GM19043 (cell line): ENCODE results near the gene ELFN1.

Source experiments
- ATAC-seq: cut with Tn5 transposase; IDR thresholded peaks from one replicate; pipeline ENCODE4 v1.9.1; 2021; ENCODE audit warnings: low read depth; ENCODE audit not compliant: unreplicated experiment

ELFN1 gene

DNA sequence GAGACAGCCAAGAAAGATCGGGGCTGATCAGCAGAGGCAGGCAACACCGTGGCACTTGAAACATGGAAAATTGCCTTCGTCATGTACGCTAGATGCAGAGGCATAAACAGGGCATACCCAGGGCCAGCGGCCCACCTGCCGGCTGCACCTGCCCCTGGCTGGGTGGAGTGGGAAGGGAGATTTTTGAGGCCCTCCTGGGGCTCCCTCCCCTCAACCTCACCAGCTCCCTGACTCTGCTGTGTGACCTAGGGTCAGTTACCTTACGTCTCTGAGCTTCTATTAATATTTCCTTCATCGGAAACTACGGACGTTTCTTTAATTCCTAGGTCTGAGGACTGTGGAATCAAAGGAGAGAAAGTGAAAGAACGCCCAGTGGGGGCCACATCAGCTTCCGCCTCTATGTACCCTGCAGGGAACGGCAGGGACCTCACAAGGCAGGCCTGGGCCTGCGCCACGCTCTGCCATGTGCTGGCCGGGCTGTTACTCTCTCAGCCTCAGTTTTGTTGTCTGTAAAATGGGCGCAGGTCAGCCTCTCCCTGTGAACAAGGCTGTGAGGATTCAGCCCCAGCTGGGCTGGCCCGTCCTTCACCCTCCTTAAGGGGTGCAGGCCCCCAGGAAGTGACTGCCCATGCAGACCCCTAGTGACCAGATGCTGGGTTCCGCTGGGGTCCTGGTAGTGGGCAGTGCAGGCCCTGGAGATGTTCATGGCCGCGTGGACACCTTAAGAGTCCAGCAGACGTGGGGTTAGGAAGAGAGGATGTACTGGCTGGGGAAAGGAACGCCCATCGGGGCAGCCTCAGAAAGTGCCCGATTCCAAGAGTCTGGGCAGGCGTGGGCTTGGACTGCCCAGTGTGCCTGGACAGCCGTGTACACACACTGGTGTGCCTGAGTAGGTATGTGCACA, 22.7 kb downstream of the ELFN1 start:
- ATAC-seq, result no peak

DNA sequence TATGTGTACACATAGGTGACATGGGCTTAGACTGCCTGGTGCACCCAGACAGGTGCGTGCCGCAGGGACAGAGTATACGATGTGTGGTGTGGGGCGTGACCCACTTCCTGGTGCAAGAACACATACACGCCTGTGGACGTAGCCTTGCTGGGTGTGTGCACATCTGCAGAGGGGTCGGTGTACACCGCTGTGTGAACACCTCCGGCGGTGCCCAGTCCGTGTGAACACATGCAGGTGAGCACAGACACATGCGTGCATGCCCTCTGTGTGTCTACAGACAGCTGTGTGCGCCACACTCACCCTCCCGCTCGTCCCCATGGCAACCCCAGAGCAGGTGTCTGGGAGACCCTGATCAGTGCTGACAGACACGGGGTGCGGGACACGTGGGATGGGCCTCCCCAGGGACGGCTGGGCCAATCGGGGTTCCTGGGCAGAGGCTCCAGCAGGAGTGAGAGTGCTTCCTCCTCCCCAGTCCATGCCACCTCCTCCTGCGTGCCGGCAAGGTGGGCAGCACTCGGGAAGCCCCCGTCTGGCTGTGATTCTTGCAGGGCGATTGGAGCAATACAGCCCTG, 23.4 kb downstream of the ELFN1 start:
- ATAC-seq, result no peak

DNA sequence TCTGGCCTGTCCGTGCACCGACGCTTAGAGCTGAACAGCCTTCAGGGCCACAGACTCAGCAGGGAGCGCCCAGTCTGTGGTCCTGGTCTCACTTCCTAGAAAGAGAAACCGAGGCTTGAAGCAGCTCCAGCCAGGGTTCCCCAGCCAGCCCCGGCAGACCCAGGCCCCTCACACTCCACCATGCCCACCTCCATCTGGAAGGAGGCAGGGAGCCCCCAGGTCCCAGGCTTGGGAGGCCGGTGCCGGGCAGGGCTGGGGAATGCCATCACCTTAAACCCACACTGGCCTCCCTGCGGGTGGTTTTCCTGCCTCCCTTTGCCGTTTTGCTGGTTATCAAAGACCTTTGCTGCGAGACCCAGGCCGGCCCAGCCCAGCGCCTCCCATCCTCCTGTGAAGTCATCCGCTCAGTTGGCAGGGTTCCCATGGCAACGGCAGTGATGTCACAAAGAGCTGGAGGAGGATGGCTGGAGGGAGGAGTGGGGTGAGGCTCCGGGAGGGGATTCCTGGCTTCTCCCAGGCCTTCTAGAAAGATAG, 24.0 kb downstream of the ELFN1 start:
- no peak for ATAC-seq

DNA sequence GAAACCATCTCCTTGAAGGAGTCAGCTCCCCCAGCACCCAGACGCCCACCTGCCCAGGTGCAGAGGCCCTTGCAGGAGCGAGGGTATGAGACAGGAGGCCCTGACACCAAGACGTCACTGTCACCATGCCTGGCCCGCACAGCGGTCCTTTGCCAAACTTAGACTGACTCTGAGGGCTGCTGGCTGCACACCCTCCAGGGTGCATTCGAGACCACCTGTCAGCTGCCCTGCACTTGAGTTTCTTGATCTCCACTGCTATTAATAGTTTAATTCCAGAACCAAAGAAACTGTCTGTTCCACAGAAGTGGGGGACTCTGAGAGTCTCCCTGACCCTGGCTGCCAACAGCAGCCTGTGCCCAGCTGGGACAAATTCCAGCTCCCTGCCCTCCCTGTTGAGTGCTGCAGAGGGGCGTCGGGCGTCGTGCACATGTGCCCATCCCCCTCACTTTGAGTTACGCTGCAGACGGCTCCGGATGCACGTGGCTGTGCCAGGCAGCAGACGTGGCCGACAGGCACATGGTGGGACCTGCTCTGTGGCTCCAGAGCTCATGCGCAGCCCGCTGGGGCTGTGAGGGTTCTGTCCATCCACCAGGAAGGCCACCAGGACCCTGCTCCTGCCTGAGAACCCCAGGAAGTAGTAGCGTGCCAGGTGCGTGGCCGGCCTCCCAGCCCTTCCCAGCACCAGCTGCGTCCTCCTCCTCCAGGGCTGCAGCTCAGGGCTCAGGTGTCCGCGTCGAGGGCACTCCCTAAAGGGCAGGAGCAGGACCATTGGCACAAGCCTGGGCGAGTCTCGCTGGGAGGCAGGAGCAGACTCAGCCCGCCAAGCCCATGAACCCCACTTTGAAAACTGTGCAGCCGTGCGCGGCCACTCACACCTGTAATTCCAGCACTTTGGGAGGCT, 24.8 kb downstream of the ELFN1 start:
- ATAC-seq, result no peak

DNA sequence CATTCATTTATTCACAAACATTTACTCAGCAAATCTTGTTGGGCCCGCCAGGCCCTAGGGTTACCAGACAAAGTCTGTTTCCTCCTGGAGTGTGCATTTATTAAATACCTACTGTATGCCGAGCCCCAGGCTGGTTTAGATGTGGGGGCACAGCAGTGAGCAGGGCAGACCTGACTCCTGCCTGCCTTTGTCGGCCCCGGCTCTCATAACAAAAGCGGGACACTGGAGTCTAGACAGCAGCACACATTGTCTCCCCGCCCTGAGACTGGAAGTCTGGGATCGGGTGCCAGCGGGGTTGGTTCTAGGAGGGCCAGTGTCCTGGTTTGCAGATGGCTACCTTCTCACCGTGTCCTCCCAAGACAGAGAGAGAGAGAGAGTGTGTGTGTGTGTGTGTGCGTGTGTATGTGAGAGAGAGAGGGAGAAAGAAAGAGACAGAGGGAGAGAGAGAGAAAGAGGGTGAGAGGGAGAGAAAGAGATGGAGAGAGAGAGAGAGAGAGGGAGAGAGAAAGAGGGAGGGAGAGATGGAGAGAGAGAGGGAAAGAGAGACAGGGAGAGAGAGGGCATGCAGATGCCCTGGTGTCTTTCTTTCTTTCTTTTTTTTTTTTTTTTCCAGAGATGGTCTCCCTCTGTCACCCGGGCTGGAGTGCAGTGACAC, 25.9 kb downstream of the ELFN1 start:
- no peak for ATAC-seq

DNA sequence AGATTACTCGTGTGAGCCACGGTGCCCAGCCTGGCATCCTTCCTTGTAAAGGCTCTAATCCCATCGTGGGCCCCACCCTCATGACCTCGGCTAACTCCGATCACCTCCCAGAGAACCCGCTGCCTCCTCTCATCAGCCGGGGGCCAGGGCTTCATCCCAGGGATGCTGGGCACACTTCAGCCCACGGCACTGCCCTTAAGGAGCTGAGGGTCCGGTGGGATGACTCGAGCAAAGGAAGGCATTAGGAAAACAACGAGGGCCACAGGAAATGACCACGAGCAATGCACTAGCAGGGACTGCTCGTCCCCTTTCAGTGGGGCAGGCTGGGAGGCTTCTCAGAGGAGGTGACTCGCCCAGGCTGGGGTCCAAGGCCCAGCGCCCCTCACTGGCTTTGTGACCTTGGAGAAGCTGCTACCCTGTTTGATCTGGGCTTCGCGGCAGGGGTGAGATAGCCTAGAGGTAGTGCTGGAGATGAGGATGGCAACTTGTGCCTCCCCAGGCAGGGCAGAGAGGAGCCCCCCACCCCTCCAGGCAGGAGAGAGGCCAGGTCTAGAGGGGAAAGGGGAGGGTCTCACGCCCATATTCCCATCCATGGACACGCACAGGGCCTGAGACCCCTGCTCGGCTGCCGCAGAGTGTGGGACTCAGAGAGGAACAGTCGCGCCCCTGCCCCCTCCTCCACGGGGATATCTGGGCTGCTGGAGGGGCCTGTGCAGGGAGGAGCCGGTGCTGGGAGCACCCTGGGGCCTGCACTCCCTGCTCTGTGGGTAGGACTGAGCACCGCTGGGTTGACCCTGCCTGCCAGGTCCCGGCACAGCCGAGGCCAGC, 26.8 kb downstream of the ELFN1 start:
- no peak for ATAC-seq

DNA sequence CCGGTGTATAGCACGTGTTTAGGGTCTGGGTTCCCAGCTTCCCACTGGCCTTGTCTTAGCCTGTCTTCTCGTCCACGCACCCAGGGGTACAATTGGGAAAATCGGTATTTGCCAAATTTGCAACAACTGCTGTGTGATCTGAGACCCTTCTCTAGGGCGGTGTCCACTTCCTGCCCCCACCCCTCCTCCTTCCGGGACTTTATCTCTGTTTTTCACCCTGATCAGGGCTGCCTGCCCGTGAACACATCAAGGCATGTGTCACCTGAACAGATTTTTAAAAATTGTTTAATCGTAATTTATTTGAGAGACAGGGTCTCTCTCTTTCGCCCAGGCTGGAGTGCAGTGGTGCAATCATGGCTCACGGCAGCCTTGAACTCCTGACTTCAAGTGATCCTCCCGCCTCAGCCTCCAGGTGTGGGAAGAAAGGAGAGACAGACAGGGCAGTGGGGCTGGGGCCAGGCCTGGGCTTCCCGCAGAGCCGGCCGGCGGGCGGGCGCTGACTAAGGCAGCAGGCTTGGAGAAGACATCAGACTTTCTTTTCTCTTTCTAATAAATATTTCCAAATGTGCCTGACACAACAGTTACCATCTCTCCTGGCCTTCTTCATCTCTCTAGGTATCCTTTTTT, 27.5 kb downstream of the ELFN1 start:
- ATAC-seq, result no peak

DNA sequence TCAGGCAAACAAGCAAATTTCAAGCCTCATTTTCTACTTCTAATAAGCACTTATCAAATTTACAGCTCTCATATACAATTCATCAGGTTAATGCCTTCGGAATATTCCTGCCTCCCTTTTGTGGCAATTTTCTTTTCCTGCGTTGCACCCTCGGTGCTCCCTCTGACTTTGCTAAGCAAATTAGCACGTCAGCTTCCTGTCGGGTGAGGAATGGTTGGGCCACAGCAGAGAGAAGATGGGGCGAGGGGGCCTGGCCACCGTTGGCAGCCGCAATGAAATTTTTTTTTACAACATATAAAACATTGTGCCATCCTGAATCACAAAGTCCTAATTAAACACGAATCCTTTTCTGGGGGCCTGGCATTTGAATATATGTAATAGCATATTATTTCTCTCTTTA, 28.1 kb downstream of the ELFN1 start:
- ATAC-seq, result no peak

DNA sequence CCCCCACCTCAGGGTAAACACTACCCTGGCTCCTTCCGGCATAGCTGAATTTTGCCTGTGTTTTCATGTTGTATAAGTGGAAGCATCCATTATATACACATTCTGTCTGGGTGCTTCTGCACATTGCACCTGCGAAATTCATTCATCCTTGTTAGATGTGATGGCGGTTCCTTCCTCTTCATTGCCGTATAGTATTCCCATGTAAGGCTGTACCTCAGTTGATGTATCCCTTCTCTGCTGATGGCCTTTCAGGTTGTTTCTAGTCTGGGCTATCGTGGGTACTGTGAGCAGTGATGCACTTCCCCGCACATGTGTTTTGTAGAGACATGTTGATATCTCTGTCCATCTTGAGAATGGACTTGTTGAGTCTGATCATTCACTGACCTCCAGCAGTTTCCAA, 28.9 kb downstream of the ELFN1 start:
- no peak for ATAC-seq

DNA sequence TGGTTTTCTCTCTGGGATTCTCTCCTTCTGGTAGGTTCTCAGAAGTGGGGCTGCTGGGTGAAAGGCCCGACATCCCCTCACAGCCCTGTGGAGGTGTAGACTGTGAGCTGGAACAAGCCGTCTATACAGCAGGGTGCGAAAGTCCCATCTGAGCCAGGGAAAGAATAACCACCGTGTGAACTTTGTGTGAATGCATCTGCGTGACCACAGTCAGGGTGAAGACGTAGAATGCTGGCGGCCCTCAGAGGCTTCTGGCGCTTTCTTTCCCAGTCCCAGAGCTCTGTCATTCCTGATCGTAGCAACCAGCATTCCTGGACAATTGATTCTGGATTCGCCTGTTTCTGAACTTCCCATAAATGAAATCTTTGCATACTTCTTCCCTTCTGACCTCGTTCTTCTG, 30.0 kb downstream of the ELFN1 start:
- no peak for ATAC-seq

DNA sequence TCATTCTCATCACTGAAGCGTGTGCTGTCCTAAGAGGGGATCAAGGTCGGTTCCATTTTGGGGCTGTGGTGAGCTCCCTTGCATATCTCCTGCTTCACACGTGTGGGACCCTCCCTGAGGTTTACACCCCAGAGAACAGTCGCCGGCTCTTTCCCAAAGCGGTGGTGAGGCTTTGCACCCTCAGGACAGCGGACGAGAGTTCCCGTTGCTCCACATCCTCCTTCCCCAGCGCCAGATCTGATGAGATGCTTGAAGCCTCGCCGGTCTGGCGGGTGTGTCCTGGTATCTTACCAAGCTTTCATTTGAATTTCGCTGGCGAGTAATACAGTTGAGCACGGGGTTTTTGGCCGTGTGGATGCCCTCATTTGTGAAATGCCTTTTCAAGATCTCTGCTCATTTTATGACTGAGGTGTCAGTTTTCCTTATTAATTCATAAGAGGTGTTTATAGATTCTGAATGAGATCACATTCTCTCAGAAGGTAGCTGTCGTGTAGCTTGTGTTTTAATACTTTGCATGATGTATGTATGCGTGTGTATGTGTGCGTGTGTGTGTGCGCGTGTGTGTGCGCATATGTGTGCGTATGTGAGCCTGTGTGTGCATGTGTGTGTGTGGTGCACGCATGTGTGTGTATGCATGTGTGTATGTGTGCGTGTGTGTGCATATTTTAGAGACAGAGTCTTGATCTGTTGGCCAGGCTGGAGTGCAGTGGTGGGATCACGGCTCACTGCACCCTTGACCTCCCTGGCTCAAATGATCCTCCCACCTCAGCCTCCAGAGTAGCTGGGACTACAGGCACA, 30.7 kb downstream of the ELFN1 start:
- ATAC-seq, result no peak

DNA sequence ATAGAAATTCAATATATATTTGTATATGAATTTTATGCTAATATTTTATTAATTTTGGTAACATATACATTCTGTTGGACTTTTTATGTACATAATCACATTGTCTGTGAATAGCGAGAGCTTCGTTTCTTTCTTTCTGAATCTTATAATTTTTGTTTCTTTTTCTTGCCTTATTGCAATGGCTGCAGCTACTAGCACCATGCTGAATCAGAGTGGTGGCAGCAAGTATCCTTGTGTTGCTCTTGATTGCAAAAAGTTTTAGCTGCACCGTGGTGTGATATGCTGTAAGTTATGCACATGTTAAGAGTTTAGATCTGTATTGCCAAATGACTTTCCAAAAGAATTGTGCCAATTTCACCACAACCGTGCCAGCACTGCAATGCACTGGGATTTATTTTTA, 32.6 kb downstream of the ELFN1 start:
- ATAC-seq, result no peak

DNA sequence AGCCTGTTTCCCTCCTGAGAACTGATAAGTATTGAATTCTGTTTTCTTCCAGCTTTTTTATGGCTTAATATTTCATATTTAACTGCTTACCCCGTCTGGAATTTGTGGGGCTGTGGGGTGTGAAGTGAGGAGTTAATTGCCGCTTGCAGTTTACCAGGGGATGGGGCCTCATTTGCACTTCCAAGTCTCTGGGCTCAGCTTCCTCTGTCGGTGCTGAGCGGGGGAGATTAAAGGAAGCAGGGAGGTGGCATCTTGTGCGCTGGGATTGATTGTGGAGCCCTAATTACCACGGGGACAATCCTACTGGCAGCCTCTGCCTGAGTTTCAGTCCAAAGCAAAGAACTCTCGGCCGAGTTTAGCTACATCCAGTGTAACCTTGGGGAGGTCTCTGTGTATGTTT, 33.4 kb downstream of the ELFN1 start:
- no peak for ATAC-seq

DNA sequence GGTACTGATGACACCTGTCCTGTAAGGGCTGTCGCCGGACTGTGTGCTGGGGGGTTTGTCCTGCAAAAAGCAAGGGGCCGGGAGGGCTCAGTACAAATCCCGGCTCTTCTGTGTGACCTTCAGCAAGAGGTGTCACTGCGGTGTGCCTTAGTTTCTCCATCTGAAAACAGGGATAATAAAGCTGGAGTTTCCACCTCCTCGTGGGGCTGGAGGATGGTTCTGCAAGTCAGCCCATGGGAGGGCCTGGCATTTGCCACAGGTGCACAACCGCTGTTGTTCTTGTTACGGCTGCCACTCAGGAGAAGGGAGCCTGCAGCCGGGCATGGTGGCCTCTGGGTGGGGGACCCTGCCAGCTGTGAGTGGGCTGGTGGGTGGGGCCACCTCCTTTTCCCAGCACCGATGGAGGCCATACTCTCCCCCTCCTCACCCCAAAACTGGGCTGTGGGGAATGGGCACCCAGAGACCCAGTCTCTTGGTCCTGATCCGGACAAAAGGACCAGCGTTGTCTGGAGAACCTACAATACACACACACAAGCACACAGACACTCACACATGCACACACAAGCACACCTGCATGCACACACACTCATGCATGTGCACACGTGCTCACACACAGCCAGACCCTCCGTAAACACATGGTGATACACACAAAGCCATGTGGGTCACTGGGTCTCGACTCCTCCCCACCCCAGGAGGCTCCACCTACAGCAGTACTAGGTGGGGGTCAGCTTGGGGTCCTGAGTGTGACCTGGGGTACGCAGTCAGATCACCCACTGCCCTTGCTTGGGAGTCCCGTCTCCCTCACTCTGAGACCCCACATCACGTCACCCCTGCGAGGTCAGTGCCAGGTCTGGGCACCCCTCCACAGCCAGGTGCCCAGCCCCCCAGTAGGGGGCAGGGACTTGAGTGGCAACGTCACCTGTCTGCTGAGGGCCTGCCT, 34.1 kb downstream of the ELFN1 start:
- ATAC-seq, result no peak

DNA sequence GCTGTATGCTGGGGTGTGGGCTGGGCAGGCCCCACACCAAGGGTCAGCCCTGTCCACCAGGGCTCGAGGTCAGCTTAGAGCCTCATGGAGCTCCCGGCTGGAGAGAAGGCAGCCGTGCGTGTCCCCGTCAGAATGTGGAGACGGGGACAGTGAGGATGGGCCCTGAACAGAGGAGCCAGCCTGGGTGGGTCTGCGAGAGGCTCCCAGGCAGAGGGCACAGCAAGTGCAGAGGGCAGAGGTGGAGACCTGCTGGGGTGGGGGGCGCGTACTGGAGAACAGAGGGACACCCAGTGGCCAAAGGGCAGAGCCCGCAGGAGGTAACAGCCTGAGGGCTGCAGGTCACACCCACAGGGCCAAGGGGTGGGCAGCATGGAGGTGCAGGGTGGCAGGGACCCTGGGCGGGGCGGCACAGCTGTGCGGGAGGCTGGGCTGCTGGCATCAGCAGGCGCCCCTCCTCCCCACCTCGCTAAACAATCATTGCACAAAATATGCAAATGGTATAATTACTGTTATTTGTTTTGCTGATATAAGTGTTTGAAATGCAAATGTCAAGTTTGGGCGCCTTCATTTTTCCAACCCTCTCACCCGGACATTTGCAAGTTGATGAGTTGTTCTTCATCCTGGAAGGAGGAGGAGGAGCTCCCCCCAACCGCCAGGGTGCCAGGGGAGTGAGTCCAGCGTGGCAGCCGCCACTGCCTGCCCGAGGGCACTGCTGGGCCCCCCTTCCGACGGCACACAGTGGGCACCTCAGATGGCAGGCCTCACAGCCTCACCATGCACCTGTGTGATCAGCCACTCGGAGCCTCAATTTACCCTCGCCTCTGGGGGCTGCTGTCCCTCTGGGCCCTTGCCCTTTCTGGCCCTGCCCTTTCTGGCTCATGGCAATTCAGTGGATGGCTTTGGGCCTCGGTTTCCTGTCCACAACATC, 35.0 kb downstream of the ELFN1 start:
- no peak for ATAC-seq

DNA sequence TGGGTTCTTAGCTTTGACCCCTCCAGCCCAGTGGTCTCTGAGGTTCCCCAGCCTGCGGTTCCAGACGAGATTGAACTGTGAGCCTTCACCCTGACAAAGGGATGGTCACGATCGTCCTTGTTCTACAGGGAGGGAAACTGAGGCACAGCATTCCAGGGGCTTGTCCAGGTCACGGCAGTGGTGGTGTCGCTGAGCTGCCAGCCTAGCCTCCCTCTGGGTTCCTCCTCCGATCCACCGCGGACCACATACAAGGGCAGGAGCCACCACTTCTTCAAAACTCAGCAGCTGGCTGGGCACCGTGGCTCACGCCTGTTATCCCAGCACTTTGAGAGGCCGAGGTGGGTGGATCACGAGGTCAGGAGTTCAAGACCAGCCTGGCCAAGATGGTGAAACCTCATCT, 35.8 kb downstream of the ELFN1 start:
- ATAC-seq, result no peak
